Measurements from ENCODE around the gene OR11G2.
"Not testable (repeated sequence)": the region's sequence is repeated elsewhere in the genome, so short reads cannot be mapped to it uniquely, and the experiment has no call there.

The OR11G2 gene

GRCh38 chr14:20190596-20190995 lies at the start of gene OR11G2:
Gene OR11G2 (plus strand): TSS chr14:20190896. CDS start chr14:20197438, 6,542 bp downstream.
- DNase-seq = no peak

GRCh38 chr14:20143911-20144310 lies 46.8 kb upstream of the OR11G2 start:
- DNase-seq = no peak

- DNase-seq = no peak
Measured at GRCh38 chr14:20144820-20145219, 45.9 kb upstream of the OR11G2 start.

GRCh38 chr14:20164462-20164861 lies 26.2 kb upstream of the OR11G2 start:
- DNase-seq = no peak

GRCh38 chr14:20167091-20167490 lies 23.6 kb upstream of the OR11G2 start:
- DNase-seq = no peak

GRCh38 chr14:20169852-20170251 lies 20.8 kb upstream of the OR11G2 start:
- not testable (repeated sequence) for DNase-seq

GRCh38 chr14:20174205-20174604 lies 16.5 kb upstream of the OR11G2 start:
- not testable (repeated sequence) for DNase-seq

GRCh38 chr14:20176330-20176729 lies 14.4 kb upstream of the OR11G2 start:
- DNase-seq = no peak

- DNase-seq = no peak
Measured at GRCh38 chr14:20177433-20177974, 13.2 kb upstream of the OR11G2 start.

GRCh38 chr14:20179218-20179617 lies 11.5 kb upstream of the OR11G2 start:
- DNase-seq = no peak

GRCh38 chr14:20179880-20180279 lies 10.8 kb upstream of the OR11G2 start:
- DNase-seq = no peak

GRCh38 chr14:20180486-20180885 lies 10.2 kb upstream of the OR11G2 start:
- no peak for DNase-seq

- DNase-seq = no peak
Measured at GRCh38 chr14:20184181-20184580, 6.5 kb upstream of the OR11G2 start.

- no peak for DNase-seq
Measured at GRCh38 chr14:20191396-20191795, 700 bp downstream of the OR11G2 start.

GRCh38 chr14:20194101-20194500 lies 3.4 kb downstream of the OR11G2 start:
- DNase-seq = no peak

GRCh38 chr14:20195170-20195569 lies 4.5 kb downstream of the OR11G2 start:
- DNase-seq = not testable (repeated sequence)

GRCh38 chr14:20195911-20196310 lies 5.2 kb downstream of the OR11G2 start:
- DNase-seq = no peak

GRCh38 chr14:20197459-20197858 lies 6.8 kb downstream of the OR11G2 start:
- no peak for DNase-seq

GRCh38 chr14:20198991-20199390 lies 8.3 kb downstream of the OR11G2 start:
- no peak for DNase-seq

- no peak for DNase-seq
Measured at GRCh38 chr14:20204721-20205120, 14.0 kb downstream of the OR11G2 start.

- no peak for DNase-seq
Measured at GRCh38 chr14:20209595-20209994, 18.9 kb downstream of the OR11G2 start.

- DNase-seq = not testable (repeated sequence)
Measured at GRCh38 chr14:20212406-20212805, 21.7 kb downstream of the OR11G2 start.

GRCh38 chr14:20215196-20215595 lies 24.5 kb downstream of the OR11G2 start:
- no peak for DNase-seq

- DNase-seq = no peak
Measured at GRCh38 chr14:20219033-20219432, 28.3 kb downstream of the OR11G2 start.

- DNase-seq = no peak
Measured at GRCh38 chr14:20223410-20223809, 32.7 kb downstream of the OR11G2 start, which contains the start of gene OR11H6. Gene OR11H6 (plus strand): TSS chr14:20223710. CDS start chr14:20223710, 0 bp downstream.
